Measurements from ENCODE around the gene CEL. TPM values are rescaled to one million over a fixed set of nuclear protein-coding genes. Genes with fewer than 3 reads are reported as not detected.

Gene CEL
- total and polyA plus RNA-seq, 10 of the 15 experiments (the other 5 are each of a cell fraction or from before 2014, with no cell fraction given), result 0.05 to 4.1 (median 0.29) TPM; not detected in 2

- TF ChIP-seq CEBPZ (IDR thresholded peaks at IDR 0.05; ENCODE audit: low read depth, low read length) (no peak), ASH2L (IDR thresholded peaks at IDR 0.05; ENCODE audit: borderline replicate concordance, low read depth) (no peak), REST (IDR thresholded peaks at IDR 0.05; ENCODE audit: low read depth, low read length) (no peak), CBFB (IDR thresholded peaks at IDR 0.05; ENCODE audit: low read depth) (no peak), BHLHE40 (IDR thresholded peaks at IDR 0.05; ENCODE audit: borderline replicate concordance in 1 of 2, low read depth in 2 of 2, low read length in 1 of 2) (no peak), NFYA (IDR thresholded peaks at IDR 0.05; ENCODE audit: borderline replicate concordance, low read depth, low read length) (no peak), GATAD2B (conservative IDR thresholded peaks at IDR 0.05; ENCODE audit: low read depth) (no peak), CREM (IDR thresholded peaks at IDR 0.05; ENCODE audit: low read depth) (no peak)
These were observed 35.4 kb upstream of the CEL start (continued) for GRCh38 chr9:133026426-133026825.
